H1 (cell line): Measurements from ENCODE around the gene SHC1. TPM values are rescaled to one million over a fixed set of nuclear protein-coding genes. Genes with fewer than 3 reads are reported as not detected.

ENCODE experiments used
- CBX5 ChIP-seq: fragments of 300-800, 300-1000 bp; sonication (generic); IDR thresholded peaks from 2 replicates; pipeline ENCODE4 v1.7.1; 2016; ENCODE audit warnings: antibody characterized with exemption, low read length, low read depth
- CHD7 ChIP-seq: fragments of 300-600 bp; sonication (generic); IDR thresholded peaks from 2 replicates; pipeline ENCODE4 v1.7.1; 2012; ENCODE audit warnings: low read length, moderate library complexity, mild to moderate bottlenecking, inconsistent platforms; ENCODE audit not compliant: insufficient replicate concordance
- MAX ChIP-seq: IDR thresholded peaks from 2 replicates; pipeline ENCODE4 v1.6.1; 2012; ENCODE audit warnings: inconsistent platforms
- POU5F1 ChIP-seq: IDR thresholded peaks from 2 replicates; pipeline ENCODE4 v1.6.1; 2011; ENCODE audit warnings: low read depth, mild to moderate bottlenecking, low read length, moderate library complexity
- SAP30 ChIP-seq: fragments of 300-600 bp; sonication (generic); IDR thresholded peaks from 2 replicates; pipeline ENCODE4 v1.7.1; 2012; ENCODE audit warnings: low read length, moderate library complexity, mild to moderate bottlenecking, inconsistent platforms; ENCODE audit not compliant: insufficient read depth, insufficient replicate concordance
- SP1 ChIP-seq: IDR thresholded peaks from 2 replicates; pipeline ENCODE4 v1.6.1; 2011; ENCODE audit warnings: low read depth, low read length
- TCF12 ChIP-seq: IDR thresholded peaks from 2 replicates; pipeline ENCODE4 v1.6.1; 2011; ENCODE audit warnings: low read depth, mild to moderate bottlenecking, low read length
- YY1 ChIP-seq: IDR thresholded peaks from 2 replicates; pipeline ENCODE4 v1.6.1; 2011; ENCODE audit warnings: low read depth, mild to moderate bottlenecking, low read length
- polyA plus RNA-seq, 7 experiments: library from polyadenylated mRNA; depleted of rRNA in 3 of 7; stranded (reverse) in 5 of 7; unstranded in 2 of 7; fragments of >200 nt in 5 of 7; fragments of 200-250 nt in 2 of 7; gene quantifications; 1 replicate in 5 of 7; 2 replicates in 1 of 7; 4 replicates in 1 of 7; pipeline versions ENCODE4 v1.2.1 to v1.2.3, GENCODE V29; 2011 to 2013; ENCODE audit warnings: missing spikeins in 2 of 7, mixed read lengths in 2 of 7
- total RNA-seq: library from RNA; stranded (reverse); fragmentation: NEBNext Ultra II Directional; extraction: Animal tissue kit (Norgen Biotek cat#: 25700); gene quantifications from 2 replicates; pipeline ENCODE4 v1.2.1, GENCODE V29; 2021
- TF ChIP-seq, protein P1 (sequence below): IDR thresholded peaks from 2 replicates; pipeline ENCODE4 v1.6.1; 2012; ENCODE audit warnings: inconsistent platforms

The SHC1 gene
- total and polyA plus RNA-seq, 2 of the 8 experiments (the other 6 are each of a cell fraction or from before 2014, with no cell fraction given) = 177 to 212 TPM

DNA sequence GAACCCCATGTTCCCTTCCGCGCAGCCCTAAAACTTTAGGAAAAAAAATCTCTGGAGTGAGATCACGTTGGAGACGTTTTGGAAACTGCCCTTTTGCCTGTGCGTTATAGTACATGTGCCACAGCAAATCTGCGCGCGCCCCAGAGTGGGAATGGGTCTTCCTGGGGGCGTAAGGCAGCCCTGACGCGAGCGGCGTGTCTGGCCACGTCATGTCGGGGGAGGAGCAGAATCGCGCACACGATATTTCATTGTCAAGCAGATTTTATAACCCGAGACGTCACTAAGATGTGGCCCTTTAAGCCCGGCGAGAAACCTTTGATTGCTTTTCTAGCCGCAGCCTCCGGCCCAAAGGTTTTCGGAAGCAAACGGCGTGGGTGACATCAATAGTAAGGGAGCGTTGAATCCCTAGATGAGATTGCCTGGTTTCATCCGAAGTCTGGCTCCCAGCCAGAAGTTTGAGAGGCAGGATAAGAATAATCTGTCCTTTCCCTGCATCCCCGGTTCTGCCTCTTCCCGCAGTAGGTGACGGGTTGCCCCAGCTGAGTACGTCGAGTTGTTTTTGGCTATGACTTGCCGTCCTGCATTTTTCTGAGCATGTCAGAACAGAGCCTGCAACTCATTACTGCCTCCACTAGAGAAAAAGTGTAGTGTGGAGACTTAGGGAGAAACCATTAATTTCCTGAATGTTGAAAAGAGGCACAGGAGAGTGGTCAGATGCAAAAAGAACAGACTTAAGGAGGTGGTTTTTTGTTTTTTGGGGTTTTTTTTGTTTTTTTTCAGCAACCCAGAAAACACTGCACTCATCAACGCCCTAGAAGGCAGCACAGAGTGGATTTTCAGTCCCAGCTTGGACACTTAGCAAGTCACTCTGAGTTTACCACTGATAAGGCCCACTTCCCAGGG lies 33.2 kb downstream of the SHC1 start (continued):
- TF ChIP-seq CHD7 = no peak
- TF ChIP-seq YY1 = no peak
- no peak for TF ChIP-seq POU5F1
- no peak for TF ChIP-seq SP1
- TF ChIP-seq CBX5 = no peak
- TF ChIP-seq TCF12 = no peak
- TF ChIP-seq SAP30 = no peak
- TF ChIP-seq, protein P1, sequence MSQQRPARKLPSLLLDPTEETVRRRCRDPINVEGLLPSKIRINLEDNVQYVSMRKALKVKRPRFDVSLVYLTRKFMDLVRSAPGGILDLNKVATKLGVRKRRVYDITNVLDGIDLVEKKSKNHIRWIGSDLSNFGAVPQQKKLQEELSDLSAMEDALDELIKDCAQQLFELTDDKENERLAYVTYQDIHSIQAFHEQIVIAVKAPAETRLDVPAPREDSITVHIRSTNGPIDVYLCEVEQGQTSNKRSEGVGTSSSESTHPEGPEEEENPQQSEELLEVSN = no peak
- TF ChIP-seq MAX = no peak
